HL-60 (cell line): ENCODE data around the gene MICU2.

Experiments
- DNase-seq, 2 experiments: peaks; one replicate each; pipeline ENCODE4 v3.0.0-alpha.2; 2010 to 2020; ENCODE audit warnings: low read depth in 1 of 2, low spot score in 1 of 2
- H3K27ac ChIP-seq: fragments of 250-450 bp; sonication (Bioruptor Pico); replicated peaks from 2 replicates; pipeline ENCODE4 v1.5.1; 2020; ENCODE audit warnings: mild to moderate bottlenecking, moderate library complexity
- H3K27me3 ChIP-seq: fragments of 250-450 bp; sonication (Bioruptor Pico); 2 replicates; pipeline ENCODE4 v1.5.1; 2021; ENCODE audit warnings: mild to moderate bottlenecking, moderate library complexity; ENCODE audit not compliant: insufficient read depth, poor library complexity, severe bottlenecking
- H3K4me3 ChIP-seq: replicated peaks from 2 replicates; pipeline ENCODE4 v1.5.1; 2011; ENCODE audit warnings: mild to moderate bottlenecking, control low read depth, low read length; ENCODE audit not compliant: insufficient read depth
- GABPA ChIP-seq: IDR thresholded peaks from 2 replicates; pipeline ENCODE4 v1.6.1; 2012; ENCODE audit warnings: low read depth
- POLR2AphosphoS5 ChIP-seq: IDR thresholded peaks from 2 replicates; pipeline ENCODE4 v1.6.1; 2012; ENCODE audit warnings: low read depth
- SPI1 ChIP-seq: IDR thresholded peaks from 2 replicates; pipeline ENCODE4 v1.6.1; 2012; ENCODE audit warnings: low read depth, mild to moderate bottlenecking, borderline replicate concordance
- TF ChIP-seq, protein P1 (sequence below): IDR thresholded peaks from one replicate; pipeline ENCODE4 v1.5.1; 2011; ENCODE audit warnings: low read length, control low read depth, inconsistent platforms; ENCODE audit not compliant: insufficient read depth
- TF ChIP-seq, protein P2 (sequence below): IDR thresholded peaks from 2 replicates; pipeline ENCODE4 v1.6.1; 2012; ENCODE audit warnings: low read depth; ENCODE audit not compliant: insufficient replicate concordance

The MICU2 gene

DNA sequence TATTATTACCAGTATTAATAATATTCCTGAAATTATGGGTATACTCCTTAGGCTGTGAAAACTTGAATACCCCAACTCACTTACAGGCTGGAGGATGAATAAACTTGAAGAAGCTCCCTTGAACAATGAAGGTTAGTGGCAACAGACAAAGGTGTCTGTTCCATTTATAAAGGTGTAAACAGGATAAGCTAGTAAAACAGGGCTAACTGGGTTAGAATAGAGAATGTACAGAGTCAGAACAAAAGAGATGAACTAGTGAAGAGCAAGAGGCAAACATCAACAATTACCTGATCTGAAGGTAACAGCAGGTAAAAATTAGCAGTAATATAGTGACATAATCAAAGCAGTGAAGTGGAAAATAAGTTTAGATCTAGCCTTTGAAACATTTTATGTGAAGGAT, 23.2 kb downstream of the MICU2 start:
- no peak for DNase-seq
- no peak overlapping the region for H3K4me3 ChIP-seq
- no peak for TF ChIP-seq POLR2AphosphoS5
- TF ChIP-seq, protein P1, sequence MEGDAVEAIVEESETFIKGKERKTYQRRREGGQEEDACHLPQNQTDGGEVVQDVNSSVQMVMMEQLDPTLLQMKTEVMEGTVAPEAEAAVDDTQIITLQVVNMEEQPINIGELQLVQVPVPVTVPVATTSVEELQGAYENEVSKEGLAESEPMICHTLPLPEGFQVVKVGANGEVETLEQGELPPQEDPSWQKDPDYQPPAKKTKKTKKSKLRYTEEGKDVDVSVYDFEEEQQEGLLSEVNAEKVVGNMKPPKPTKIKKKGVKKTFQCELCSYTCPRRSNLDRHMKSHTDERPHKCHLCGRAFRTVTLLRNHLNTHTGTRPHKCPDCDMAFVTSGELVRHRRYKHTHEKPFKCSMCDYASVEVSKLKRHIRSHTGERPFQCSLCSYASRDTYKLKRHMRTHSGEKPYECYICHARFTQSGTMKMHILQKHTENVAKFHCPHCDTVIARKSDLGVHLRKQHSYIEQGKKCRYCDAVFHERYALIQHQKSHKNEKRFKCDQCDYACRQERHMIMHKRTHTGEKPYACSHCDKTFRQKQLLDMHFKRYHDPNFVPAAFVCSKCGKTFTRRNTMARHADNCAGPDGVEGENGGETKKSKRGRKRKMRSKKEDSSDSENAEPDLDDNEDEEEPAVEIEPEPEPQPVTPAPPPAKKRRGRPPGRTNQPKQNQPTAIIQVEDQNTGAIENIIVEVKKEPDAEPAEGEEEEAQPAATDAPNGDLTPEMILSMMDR = no peak
- no peak for TF ChIP-seq GABPA
- TF ChIP-seq SPI1 = no peak
- TF ChIP-seq, protein P2, sequence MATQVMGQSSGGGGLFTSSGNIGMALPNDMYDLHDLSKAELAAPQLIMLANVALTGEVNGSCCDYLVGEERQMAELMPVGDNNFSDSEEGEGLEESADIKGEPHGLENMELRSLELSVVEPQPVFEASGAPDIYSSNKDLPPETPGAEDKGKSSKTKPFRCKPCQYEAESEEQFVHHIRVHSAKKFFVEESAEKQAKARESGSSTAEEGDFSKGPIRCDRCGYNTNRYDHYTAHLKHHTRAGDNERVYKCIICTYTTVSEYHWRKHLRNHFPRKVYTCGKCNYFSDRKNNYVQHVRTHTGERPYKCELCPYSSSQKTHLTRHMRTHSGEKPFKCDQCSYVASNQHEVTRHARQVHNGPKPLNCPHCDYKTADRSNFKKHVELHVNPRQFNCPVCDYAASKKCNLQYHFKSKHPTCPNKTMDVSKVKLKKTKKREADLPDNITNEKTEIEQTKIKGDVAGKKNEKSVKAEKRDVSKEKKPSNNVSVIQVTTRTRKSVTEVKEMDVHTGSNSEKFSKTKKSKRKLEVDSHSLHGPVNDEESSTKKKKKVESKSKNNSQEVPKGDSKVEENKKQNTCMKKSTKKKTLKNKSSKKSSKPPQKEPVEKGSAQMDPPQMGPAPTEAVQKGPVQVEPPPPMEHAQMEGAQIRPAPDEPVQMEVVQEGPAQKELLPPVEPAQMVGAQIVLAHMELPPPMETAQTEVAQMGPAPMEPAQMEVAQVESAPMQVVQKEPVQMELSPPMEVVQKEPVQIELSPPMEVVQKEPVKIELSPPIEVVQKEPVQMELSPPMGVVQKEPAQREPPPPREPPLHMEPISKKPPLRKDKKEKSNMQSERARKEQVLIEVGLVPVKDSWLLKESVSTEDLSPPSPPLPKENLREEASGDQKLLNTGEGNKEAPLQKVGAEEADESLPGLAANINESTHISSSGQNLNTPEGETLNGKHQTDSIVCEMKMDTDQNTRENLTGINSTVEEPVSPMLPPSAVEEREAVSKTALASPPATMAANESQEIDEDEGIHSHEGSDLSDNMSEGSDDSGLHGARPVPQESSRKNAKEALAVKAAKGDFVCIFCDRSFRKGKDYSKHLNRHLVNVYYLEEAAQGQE = no peak

GRCh38 chr13:21579754-21580316, 24.1 kb downstream of the MICU2 start:
- no peaks in the 10 kb centered on the region for H3K27me3 ChIP-seq
- no peak for DNase-seq
- no peak overlapping the region for H3K27ac ChIP-seq
- TF ChIP-seq, protein P1 = no peak
- TF ChIP-seq SPI1 = peak; percentile 19; the same call in 1 of the 2 replicates
- no peak overlapping the region for H3K4me3 ChIP-seq

More for the DNA sequence above, 23.2 kb downstream of the MICU2 start:
- H3K27me3 ChIP-seq = no peaks in the 10 kb centered on the region
- H3K27ac ChIP-seq = no peak overlapping the region

- TF ChIP-seq SPI1 (no peak), POLR2AphosphoS5 (no peak), GABPA (no peak)
- TF ChIP-seq, protein P2 = no peak
- TF ChIP-seq, protein P1 = no peak
- H3K27ac ChIP-seq = no peak overlapping the region
- no peak overlapping the region for H3K4me3 ChIP-seq
- H3K27me3 ChIP-seq = no peaks in the 10 kb centered on the region
- no peak for DNase-seq
Observed at GRCh38 chr13:21578748-21579147, 25.2 kb downstream of the MICU2 start.

GRCh38 chr13:21576426-21576825, 27.5 kb downstream of the MICU2 start:
- DNase-seq = no peak
- H3K27ac ChIP-seq = no peak overlapping the region
- no peak overlapping the region for H3K4me3 ChIP-seq
- TF ChIP-seq GABPA (no peak), POLR2AphosphoS5 (no peak), SPI1 (no peak)
- TF ChIP-seq, protein P1 = no peak
- TF ChIP-seq, protein P2 = no peak
- no peaks in the 10 kb centered on the region for H3K27me3 ChIP-seq
